Fibroblast of skin of right quadriceps (primary cell): ENCODE measurements around the gene MARCHF10.
"Not testable (repeated sequence)": the region's sequence is repeated elsewhere in the genome, so short reads cannot be mapped to it uniquely, and the experiment has no call there.

Source experiments
- DNase-seq: peaks from one replicate; pipeline ENCODE4 v3.0.0-alpha.2; 2013

Gene MARCHF10

DNA sequence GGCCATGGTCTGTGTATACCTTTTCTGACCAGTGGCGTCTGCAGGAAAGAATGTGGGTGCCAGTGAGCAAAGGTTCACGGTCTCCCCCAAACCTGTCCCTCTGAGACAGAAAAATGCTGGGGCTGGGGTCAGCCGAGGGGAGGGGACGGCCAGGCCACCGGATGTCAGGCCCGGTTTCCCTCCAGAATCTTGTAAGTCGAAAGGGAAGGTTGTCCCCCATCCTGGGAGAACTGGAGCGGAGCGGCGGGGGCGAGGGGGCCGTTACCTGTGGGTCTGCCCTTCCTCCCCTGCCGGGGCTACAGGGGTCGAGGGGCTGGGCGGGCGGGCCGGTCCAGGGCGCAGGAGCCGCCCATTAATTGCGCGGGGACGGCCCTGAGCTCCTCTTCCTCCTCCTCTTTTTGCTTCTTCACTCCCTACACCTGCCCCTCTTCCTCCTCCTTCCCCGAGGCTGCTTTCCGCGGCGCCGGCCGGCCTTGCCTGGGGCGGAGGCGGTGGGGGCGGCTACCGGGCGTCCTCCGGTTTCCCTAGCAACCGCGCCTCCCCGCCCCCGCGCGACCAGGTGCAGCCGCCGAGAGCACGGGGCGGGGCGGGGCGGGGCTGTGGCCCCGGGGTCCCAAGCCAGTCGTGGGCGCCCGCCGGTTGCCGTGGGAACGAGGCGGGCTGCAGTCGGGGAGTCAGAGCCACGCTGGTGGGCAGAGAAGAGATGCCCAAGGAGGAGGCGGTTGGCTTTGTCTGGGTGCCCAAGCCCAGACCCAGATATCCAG is at the start of gene MARCHF10:
Gene MARCHF10, minus strand, starts transcription at position 503 of the 764 bp plus-strand sequence. CDS start 6,579 bp downstream, outside the sequence.
- no peak for DNase-seq

DNA sequence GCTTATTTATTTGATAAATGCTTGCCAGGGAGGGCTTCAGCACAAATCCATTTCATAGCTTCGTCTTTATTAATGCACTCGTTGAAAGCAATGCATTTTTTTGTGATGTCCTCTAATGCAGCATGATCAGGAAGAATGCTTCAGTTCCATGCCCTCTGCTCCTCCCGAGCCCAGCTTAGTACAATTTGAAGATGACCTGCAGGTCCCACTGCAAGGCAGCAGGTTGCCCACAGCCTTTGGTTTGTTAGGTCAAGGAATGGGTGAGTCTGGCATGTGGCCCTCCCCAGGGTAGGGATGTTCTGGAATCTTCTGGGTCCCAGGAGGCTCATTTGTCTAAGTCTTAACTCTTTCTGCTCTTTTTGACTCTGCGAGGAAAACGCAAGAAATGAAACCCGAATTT is 49.4 kb upstream of the MARCHF10 start:
- DNase-seq, result no peak

- no peak for DNase-seq
Observed at GRCh38 chr17:62856594-62856993, 48.5 kb upstream of the MARCHF10 start.

DNA sequence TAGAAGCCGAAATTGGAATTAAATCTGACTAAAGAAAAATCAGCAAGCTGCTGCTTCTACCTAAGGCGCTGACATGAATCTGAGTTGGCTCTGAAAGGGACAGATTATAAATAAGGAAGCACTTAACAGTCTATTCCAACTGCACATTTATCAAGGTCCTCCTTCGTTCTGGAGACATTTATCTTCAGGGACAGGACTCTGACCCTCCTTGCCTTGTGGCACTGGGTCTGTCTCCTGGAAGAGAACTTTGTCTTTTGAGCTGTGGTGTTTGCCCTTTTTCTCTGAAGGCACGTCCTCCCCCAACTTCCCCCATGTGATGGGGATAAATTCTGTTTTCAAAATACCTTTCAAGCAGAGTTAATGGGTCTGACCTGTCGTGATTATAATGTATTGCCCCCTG is 47.0 kb upstream of the MARCHF10 start:
- DNase-seq, result no peak

DNA sequence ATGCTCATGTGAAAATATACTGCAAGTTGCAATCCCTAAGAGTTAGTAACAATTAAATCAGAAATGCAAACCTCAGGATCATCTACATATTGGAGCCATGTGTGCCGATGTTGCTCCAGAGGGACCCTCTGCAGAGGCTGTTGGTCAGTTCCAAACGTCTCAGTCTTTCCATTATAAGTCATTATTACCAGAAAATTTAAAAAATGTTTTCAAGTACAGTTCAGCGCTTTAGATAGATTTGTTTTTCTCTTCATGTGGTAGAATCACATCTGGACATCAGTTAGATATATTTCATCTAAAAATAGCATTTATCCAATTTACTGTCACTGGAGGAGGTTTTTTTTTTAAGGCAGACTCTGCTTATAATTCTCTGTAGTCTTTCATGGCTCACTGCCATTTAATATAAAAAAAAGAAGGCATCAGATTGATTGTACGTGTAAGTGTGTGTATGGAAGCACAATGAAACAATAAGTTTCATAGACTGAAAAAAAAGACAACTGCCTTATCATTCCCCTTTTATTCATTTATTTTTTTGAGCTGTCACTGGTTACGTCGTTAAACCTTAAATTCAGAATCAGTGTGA is 46.1 kb upstream of the MARCHF10 start:
- DNase-seq, result peak; percentile 71

DNA sequence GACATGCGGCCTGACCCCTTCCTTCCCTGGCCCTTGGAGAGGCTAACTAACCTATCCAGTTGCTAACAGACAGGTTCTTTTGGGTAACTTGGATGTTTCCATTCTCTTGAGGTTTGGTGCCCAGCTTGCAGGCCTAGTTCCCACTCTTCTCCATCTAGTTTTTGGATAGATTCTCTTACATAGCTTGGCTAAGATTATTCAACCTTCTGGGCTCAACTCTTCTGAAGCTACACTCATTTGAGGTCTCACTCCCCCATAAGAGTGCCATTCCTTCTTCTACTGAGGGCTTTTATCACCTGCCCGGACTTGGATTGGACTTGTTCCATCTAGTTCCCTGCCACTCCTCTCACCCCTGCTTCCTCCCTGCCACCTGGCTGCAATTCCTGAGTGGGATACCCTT is 44.1 kb upstream of the MARCHF10 start:
- DNase-seq, result no peak

DNA sequence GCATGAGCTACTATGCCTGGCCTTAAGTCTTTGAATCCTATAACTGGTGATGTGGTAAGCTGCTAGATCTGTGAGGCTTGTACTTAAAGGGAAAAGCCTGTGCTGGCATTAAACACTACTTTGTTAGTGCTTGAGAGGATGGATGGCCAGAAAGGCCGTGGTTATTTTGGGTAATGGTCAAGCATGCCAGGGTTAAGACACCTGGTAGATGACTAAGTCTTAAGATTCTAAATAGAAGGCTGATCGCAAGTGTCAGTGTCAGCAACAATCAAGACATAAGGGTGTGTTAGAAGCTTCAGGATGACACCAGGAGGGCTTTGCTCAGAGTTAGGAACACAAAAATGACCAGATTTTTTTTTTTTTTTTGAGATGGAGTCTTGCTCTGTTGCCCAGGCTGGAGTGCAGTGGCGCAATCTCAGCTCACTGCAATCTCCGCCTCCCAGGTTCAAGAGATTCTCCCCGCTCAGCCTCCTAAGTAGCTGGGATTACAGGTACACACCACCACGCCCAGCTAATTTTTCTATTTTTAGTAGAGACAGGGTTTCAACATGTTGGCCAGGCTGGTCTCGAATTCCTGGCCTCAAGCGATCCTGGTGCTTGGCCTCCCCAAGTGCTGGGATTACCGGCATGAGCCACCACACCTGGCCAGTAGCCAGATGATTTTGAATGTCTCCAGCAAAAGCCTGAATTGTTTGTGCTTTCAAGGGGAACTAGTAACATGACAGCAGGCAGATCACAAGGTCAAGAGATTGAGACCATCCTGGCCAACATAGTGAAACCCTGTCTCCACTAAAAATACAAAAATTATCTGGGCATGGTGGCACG is 41.7 kb upstream of the MARCHF10 start:
- DNase-seq, result not testable (repeated sequence)

GRCh38 chr17:62848334-62848733 is 40.2 kb upstream of the MARCHF10 start:
- no peak for DNase-seq

DNA sequence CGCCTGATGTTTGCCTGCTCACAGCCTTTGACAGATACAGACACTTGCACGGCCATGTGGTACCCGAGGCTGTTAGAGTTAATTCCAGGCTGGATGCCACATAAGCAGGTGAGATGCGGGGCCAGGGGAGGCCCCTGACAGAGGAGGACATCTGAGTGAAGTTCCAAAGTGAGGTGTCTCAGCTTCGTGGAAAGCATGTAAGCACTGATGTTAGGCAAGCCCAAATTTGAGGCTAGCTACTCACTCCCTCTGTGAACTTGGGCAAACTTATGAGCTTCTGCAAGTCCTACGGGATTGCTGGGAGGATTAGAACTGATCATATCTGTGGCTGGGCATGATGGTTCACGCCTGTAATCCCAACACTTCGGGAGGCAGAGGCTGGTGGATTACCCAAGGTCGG is 39.3 kb upstream of the MARCHF10 start:
- no peak for DNase-seq

DNA sequence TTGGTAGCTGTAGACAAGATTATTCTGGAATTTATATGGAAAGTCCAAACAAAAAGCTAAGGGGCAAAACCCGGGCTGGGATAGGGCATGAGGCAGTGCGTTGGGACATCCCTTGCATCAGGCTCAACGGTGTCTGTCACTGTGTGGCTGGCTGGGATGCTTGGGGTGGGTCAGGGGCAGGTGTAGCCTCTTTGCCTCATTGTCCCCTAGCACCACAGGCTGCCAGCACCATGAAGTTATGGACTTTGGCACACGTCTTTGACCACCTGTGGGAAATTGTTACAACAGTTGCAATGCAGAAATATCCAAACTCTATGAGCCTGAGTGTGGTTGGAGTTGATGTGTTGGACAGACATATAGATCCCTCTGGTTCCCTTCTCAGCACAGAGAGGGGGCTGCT is 32.8 kb upstream of the MARCHF10 start:
- no peak for DNase-seq

- DNase-seq, result not testable (repeated sequence)
Observed at GRCh38 chr17:62833816-62834215, 25.7 kb upstream of the MARCHF10 start.

DNA sequence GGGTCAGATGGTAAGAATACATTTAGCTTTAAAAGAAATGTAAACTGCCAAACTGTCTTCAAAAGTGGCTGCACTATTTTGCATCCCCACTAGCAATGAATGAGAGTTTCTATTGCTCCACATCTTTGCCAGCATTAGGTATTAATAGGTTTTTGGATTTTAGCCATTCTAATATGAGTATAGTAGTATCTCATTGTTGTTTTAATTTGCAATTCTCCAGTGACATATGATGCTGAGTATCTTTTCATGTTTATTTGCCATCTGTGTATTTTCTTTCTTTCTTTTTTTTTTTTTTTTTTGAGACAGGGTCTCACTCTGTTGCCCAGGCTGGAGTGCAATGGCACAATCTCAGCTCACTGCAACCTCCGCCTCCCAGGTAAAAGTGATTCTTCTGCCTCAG is 24.3 kb upstream of the MARCHF10 start:
- DNase-seq, result no peak

GRCh38 chr17:62831066-62831465 is 23.0 kb upstream of the MARCHF10 start:
- DNase-seq, result not testable (repeated sequence)

- DNase-seq, result peak; percentile 84
Observed at GRCh38 chr17:62827746-62828485, 19.8 kb upstream of the MARCHF10 start.

GRCh38 chr17:62826956-62827355 is 18.8 kb upstream of the MARCHF10 start:
- no peak for DNase-seq

DNA sequence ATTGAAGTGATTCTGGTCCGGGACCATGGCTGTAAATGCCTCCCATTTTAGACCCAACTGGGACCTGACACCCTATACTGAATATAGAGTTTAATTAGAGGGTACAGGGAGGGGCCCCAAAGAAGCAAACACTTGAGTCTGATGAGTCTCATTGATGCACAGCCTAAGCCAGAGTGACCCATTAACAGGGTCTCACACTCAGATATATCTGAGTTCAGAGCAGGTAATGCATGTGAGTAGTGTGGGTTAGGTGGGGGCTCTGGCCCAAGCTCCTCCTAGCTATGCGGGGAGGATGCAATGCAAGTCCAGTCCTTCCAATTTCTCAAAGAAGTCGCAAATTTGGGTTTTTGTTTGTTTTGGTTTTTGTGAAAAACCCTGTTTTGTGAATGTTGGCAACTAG is 17.1 kb upstream of the MARCHF10 start:
- no peak for DNase-seq

GRCh38 chr17:62824290-62825131 is 16.4 kb upstream of the MARCHF10 start:
- DNase-seq, result peak; percentile 98

DNA sequence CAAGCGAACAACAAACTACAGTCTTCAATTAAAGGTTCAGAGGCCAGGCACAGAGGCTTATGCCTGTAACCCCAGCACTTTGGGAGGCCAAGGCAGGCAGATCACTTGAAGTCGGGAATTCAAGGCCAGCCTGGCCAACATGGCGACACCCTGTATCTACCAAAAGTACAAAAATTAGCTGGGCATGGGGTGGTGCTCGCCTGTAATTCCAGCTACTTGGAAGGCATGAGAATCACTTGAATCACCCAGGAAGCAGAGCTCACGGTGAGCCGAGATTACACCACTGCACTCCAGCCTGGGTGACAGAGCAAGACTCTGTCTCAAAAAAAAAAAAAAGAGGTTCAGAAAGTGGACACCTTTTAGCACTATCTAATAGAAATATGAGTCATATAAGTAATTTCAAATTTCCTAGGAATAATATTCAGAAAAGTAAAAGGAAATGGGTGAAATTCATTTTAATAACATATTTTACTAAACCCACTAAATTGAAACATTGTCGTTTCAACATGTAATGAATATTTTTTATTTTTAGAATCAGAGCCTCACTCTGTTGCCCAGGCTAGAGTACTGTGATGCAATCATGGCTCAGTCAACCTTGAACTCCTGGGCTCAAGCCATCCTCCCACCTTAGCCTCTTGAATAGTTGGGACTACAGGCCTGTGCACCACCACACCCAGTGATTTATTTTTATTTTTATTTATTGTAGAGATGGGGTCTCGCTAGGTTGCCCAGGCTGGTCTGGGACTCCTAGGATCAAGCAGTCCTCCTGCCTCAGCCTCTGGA is 15.2 kb upstream of the MARCHF10 start:
- no peak for DNase-seq

DNA sequence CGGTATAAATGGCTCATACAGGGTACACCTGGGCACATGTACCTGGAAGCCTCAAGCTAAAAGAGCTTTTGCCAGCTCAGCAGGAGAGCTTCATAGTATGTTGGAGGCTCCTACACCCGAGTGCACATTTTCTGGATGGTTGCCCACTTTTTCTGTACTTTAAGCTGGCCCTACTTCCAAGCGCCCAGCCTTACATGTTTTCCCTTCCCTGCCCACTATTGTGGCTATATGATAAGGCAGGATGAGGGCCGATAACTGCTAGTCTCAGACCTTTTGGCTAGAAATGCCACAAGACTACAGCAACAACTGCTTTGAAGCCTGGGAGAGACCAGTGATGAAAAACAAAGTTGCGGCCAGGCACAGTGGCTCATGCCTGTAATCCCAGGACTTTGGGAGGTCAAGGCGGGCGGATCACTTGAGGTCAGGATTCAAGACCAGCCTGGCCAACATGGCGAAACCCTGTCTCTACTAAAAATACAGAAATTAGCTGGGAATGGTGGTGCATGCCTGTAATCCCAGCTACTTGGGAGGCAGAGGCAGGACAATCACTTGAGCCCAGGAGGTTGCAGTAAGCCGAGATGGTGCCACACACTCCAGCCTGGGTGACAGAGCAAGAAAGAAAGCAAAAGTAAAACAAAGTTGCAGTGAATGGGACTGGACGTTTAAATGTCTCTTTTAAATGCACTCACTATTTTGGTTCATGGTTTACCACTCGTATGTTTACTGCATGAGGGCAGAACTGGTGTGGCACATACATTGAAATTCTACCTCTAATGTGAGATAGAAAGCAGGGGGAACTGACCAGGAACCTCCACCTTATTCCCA is 14.2 kb upstream of the MARCHF10 start:
- DNase-seq, result no peak
